ENCODE data around the gene TNFAIP2. TPM values are rescaled to one million over a fixed set of nuclear protein-coding genes. Genes with fewer than 3 reads are reported as not detected.
A peak's percentile ranks its signal among the peaks of the same experiment; 100 is the strongest.

TNFAIP2 gene
- total and polyA plus RNA-seq, 2 of the 4 experiments (the other 2 are of a cell fraction): 6.3 to 9.6 TPM

DNA sequence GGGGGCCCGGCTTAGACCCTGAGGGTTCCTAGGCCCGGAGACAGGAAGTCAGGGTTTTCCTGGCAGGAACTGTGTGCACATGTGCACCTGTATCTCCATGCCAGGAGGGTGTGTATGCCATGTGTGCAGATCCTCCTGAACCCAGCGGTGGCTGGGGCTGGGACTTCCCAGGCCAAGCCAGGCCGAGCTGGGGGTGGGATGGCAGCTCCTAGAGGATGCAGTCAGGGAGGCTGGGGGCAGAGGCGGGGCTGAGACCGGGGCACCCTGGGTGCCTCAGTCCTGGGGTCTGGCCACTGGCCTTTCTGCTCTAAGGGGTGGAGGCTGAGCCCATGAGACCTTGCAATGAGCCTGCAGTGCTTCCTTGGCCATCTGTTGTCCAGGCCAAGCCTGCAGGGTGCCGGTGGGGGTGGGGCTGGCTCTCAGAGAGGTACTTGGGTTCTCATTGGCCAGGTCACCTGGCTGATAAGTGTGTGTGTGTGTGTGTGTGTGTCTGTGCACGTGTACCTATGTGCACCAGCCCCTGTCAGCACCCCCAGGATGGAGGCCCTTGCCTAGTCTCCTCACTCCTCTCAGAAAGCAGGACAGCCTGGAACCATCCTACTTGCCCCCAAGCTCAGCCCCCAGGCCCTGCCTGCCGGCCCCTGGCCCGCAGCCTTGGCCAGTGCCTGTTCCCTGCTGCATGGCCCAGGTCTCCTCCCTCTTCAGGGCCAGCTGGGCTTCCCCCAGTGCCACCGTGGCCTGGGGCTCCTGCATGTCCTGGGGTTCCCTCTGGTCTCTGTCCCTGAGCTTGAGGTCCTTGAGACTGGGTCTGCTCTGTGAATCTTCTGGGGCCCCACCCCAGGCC, 10.6 kb upstream of the TNFAIP2 start (continued):
- no peak for TF ChIP-seq MXI1 (IDR thresholded peaks at IDR 0.05; ENCODE audit: borderline replicate concordance, low read depth, low read length)

GRCh38 chr14:103113303-103113702, 10.0 kb upstream of the TNFAIP2 start:
- no peak overlapping the region for H4K8ac ChIP-seq (ENCODE audit: low read depth in 2 of 2, low read length in 2 of 2)
- H3K27me3 ChIP-seq (ENCODE audit: control insufficient read depth, insufficient read depth, low read length): no peaks in the 10 kb centered on the region
- ATAC-seq (ENCODE audit: low read depth) (no peak), DNase-seq (no peak)
- peaks cover 9% of the 10 kb centered on the region; the same call in 1 of the 2 replicates for H3K9me1 ChIP-seq (ENCODE audit: insufficient read depth, low read length)
- POLR2A ChIA-PET (ENCODE audit: unreplicated experiment): no interaction called here
- in situ Hi-C loops (cut with MboI; ENCODE audit: low sequenced_read_pairs): no loop called here
- no peak overlapping the region for H3K9ac ChIP-seq (ENCODE audit: low read depth, low read length)
- intact Hi-C loops (cut with micrococcal nuclease): no loop called here
- no peak overlapping the region for H3K23ac ChIP-seq (ENCODE audit: low read depth, low read length)
- dilution Hi-C loops (cut with HindIII; ENCODE audit: low sequenced_read_pairs, unreplicated experiment): no loop called here
- no peak overlapping the region for H2AFZ ChIP-seq (replicated peaks; ENCODE audit: low read length, poor library complexity)
- H2BK5ac ChIP-seq (ENCODE audit: low read depth, low read length, poor library complexity, severe bottlenecking): no peak overlapping the region
- H4K91ac ChIP-seq (ENCODE audit: insufficient read depth, low read depth, low read length): no peak overlapping the region
- no peak overlapping the region for H3K18ac ChIP-seq (ENCODE audit: low read depth, low read length)
- H3K4me2 ChIP-seq (ENCODE audit: low read depth, low read length): no peak overlapping the region
- no peak overlapping the region for H3K27ac ChIP-seq (ENCODE audit: insufficient read depth, low read length)
- no peaks in the 10 kb centered on the region for H3K9me3 ChIP-seq (ENCODE audit: control insufficient read depth, insufficient read depth, low read length)
- H2BK120ac ChIP-seq (ENCODE audit: low read depth, low read length): no peak overlapping the region
- H3K14ac ChIP-seq (replicated peaks; ENCODE audit: low read depth, low read length): no peak overlapping the region
- H3K36me3 ChIP-seq (ENCODE audit: control insufficient read depth, insufficient read depth, low read length): no peaks in the 10 kb centered on the region
- no CpG with 5 or more reads among the region's 5 CpGs for WGBS, 2 experiments (ENCODE audit: extremely low coverage in 2 of 2, insufficient read length in 1 of 2)
- TF ChIP-seq RAD21 (IDR thresholded peaks at IDR 0.05; ENCODE audit: low read length) (no peak), CEBPB (IDR thresholded peaks at IDR 0.05; ENCODE audit: low read depth, low read length) (no peak), USF2 (IDR thresholded peaks at IDR 0.05; ENCODE audit: low read depth, low read length) (no peak), MAFK (IDR thresholded peaks at IDR 0.05; ENCODE audit: low read depth, low read length) (no peak), NFE2L2 (IDR thresholded peaks at IDR 0.05; ENCODE audit: low read depth, low read length) (no peak), CHD1 (IDR thresholded peaks at IDR 0.05; ENCODE audit: low read depth, low read length) (no peak)
- no peak overlapping the region for H3K56ac ChIP-seq (ENCODE audit: extremely low read depth, insufficient read depth, low read length)
- no peak overlapping the region for H4K5ac ChIP-seq (ENCODE audit: low read depth, low read length)
- H3K4me1 ChIP-seq (ENCODE audit: control insufficient read depth, insufficient read depth, low read length): peaks cover 35% of the 10 kb centered on the region
- no peak overlapping the region for H2AK9ac ChIP-seq (replicated peaks; ENCODE audit: low read depth, low read length, poor library complexity)
- no peak overlapping the region for H2BK20ac ChIP-seq (ENCODE audit: low read depth, low read length)
- no peaks in the 10 kb centered on the region for H3K79me1 ChIP-seq (ENCODE audit: low read depth in 1 of 2, low read length in 2 of 2)
- H2BK15ac ChIP-seq (ENCODE audit: low read depth, low read length): no peak overlapping the region
- CTCF ChIA-PET: no interaction called here
- H4K20me1 ChIP-seq (ENCODE audit: insufficient read depth, low read length): no peaks in the 10 kb centered on the region
- H2AK5ac ChIP-seq (ENCODE audit: low read depth, low read length): peak overlapping the region; percentile 20; the same call in 1 of the 2 replicates
- H3K4ac ChIP-seq (ENCODE audit: low read depth, low read length): no peak overlapping the region; the same call in 1 of the 2 replicates
- no peak overlapping the region for H3K4me3 ChIP-seq (ENCODE audit: insufficient read depth, low read depth, low read length)
- BruUV-seq (replicated peaks): no TSS peak

Data from IMR-90 (cell line).